H1 (cell line): ENCODE results near the gene EVI5. TPM values are rescaled to one million over a fixed set of nuclear protein-coding genes. Genes with fewer than 3 reads are reported as not detected.
A peak's percentile ranks its signal among the peaks of the same experiment; 100 is the strongest.

Experiments
- ATF2 ChIP-seq: IDR thresholded peaks from 2 replicates; pipeline ENCODE4 v1.6.1; 2012; ENCODE audit warnings: low read length, inconsistent platforms
- CTBP2 ChIP-seq: IDR thresholded peaks from 2 replicates; pipeline ENCODE4 v1.7.0; 2011; ENCODE audit warnings: borderline replicate concordance, mild to moderate bottlenecking, moderate library complexity, mixed read lengths, low read length; ENCODE audit not compliant: insufficient read depth, insufficient read length
- CTCF ChIP-seq, 3 experiments: IDR thresholded peaks; 1 replicate in 2 of 3; 2 replicates in 1 of 3; pipeline versions ENCODE4 v1.5.1 to v1.6.1; 2011; ENCODE audit warnings: low read length in 3 of 3, mild to moderate bottlenecking in 3 of 3, inconsistent platforms in 2 of 3, low read depth in 1 of 3, moderate library complexity in 1 of 3; ENCODE audit not compliant: insufficient read depth in 1 of 3; ENCODE audit errors: control extremely low read depth in 1 of 3
- GTF2F1 ChIP-seq: IDR thresholded peaks from 2 replicates; pipeline ENCODE4 v1.6.1; 2012; ENCODE audit warnings: low read depth, low read length, improper control_type of control experiment, borderline replicate concordance
- MAX ChIP-seq: IDR thresholded peaks from 2 replicates; pipeline ENCODE4 v1.6.1; 2012; ENCODE audit warnings: inconsistent platforms
- POLR2AphosphoS5 ChIP-seq: IDR thresholded peaks from 2 replicates; pipeline ENCODE4 v1.6.1; 2011; ENCODE audit warnings: low read depth, low read length
- RNF2 ChIP-seq: fragments of 200-900, 300-1000 bp; sonication (generic); IDR thresholded peaks from 2 replicates; pipeline ENCODE4 v1.7.1; 2016; ENCODE audit warnings: borderline replicate concordance, low read depth, mild to moderate bottlenecking, antibody characterized with exemption, low read length; ENCODE audit not compliant: poor library complexity, severe bottlenecking; ENCODE audit errors: missing control alignments
- SIN3A ChIP-seq, 2 experiments: IDR thresholded peaks in 1 of 2; conservative IDR thresholded peaks in 1 of 2; 2 replicates each; pipeline ENCODE4 v1.6.1; 2011 to 2012; ENCODE audit warnings: low read length in 2 of 2, improper control_type of control experiment in 1 of 2, low read depth in 1 of 2, mild to moderate bottlenecking in 1 of 2
- polyA plus RNA-seq, 7 experiments: library from polyadenylated mRNA; depleted of rRNA in 3 of 7; stranded (reverse) in 5 of 7; unstranded in 2 of 7; fragments of >200 nt in 5 of 7; fragments of 200-250 nt in 2 of 7; gene quantifications; 1 replicate in 5 of 7; 2 replicates in 1 of 7; 4 replicates in 1 of 7; pipeline versions ENCODE4 v1.2.1 to v1.2.3, GENCODE V29; 2011 to 2013; ENCODE audit warnings: missing spikeins in 2 of 7, mixed read lengths in 2 of 7
- total RNA-seq: library from RNA; stranded (reverse); fragmentation: NEBNext Ultra II Directional; extraction: Animal tissue kit (Norgen Biotek cat#: 25700); gene quantifications from 2 replicates; pipeline ENCODE4 v1.2.1, GENCODE V29; 2021

Gene EVI5
- total and polyA plus RNA-seq, 2 of the 8 experiments (the other 6 are each of a cell fraction or from before 2014, with no cell fraction given) = 1.7 to 13.7 TPM

GRCh38 chr1:92784639-92785500 is at the start of gene EVI5 (continued):
- TF ChIP-seq ATF2 (peak; percentile 28; the same call in 1 of the 2 replicates), GTF2F1 (peak; percentile 24; the same call in 1 of the 2 replicates), CTBP2 (no peak), POLR2AphosphoS5 (peak; percentile 47), RNF2 (peak; percentile 67), CTCF (IDR thresholded peaks at IDR 0.05; ENCODE audit: control extremely low read depth in 1 of 3, insufficient read depth in 1 of 3, low read depth in 1 of 3, low read length in 3 of 3) (peak in 1 of 3 experiments; percentile 11; a peak in 1 of 4 replicates), SIN3A (conservative IDR thresholded peaks at IDR 0.05 in 1 of 2, IDR thresholded peaks at IDR 0.05 in 1 of 2; ENCODE audit: low read depth in 1 of 2, low read length in 2 of 2) (peak in 1 of 2 experiments; percentile 69; a peak in 1 of 4 replicates), MAX (peak; percentile 100)
